SK-N-DZ (cell line): ENCODE results near the gene MPPED1.

Experiments
- DNase-seq: peaks from one replicate; pipeline ENCODE4 v3.0.0-alpha.2; 2015; ENCODE audit warnings: low spot score

The MPPED1 gene

GRCh38 chr22:43428521-43428920, 16.7 kb downstream of the MPPED1 start:
- no peak for DNase-seq

- DNase-seq, result no peak
Measured at GRCh38 chr22:43429426-43429825, 17.6 kb downstream of the MPPED1 start.

GRCh38 chr22:43431808-43432554, 20.2 kb downstream of the MPPED1 start:
- no peak for DNase-seq

- no peak for DNase-seq
Measured at GRCh38 chr22:43432883-43433415, 21.1 kb downstream of the MPPED1 start.

- no peak for DNase-seq
Measured at GRCh38 chr22:43433451-43434274, 21.8 kb downstream of the MPPED1 start.

GRCh38 chr22:43434275-43434927, 22.6 kb downstream of the MPPED1 start:
- no peak for DNase-seq

GRCh38 chr22:43434928-43435311, 23.1 kb downstream of the MPPED1 start:
- no peak for DNase-seq

- no peak for DNase-seq
Measured at GRCh38 chr22:43435851-43436811, 24.3 kb downstream of the MPPED1 start.

GRCh38 chr22:43436868-43437267, 25.1 kb downstream of the MPPED1 start:
- no peak for DNase-seq

GRCh38 chr22:43437871-43438475, 26.2 kb downstream of the MPPED1 start:
- DNase-seq, result no peak

- no peak for DNase-seq
Measured at GRCh38 chr22:43438666-43439347, 27.0 kb downstream of the MPPED1 start.

- no peak for DNase-seq
Measured at GRCh38 chr22:43439368-43440103, 27.7 kb downstream of the MPPED1 start.

GRCh38 chr22:43440104-43440387, 28.2 kb downstream of the MPPED1 start:
- no peak for DNase-seq

- no peak for DNase-seq
Measured at GRCh38 chr22:43440556-43440955, 28.7 kb downstream of the MPPED1 start.

GRCh38 chr22:43441216-43441615, 29.4 kb downstream of the MPPED1 start:
- DNase-seq, result no peak

GRCh38 chr22:43441751-43442150, 29.9 kb downstream of the MPPED1 start:
- no peak for DNase-seq

- no peak for DNase-seq
Measured at GRCh38 chr22:43442386-43443151, 30.8 kb downstream of the MPPED1 start.

GRCh38 chr22:43443152-43443471, 31.3 kb downstream of the MPPED1 start:
- no peak for DNase-seq
